OCI-LY1 (cell line): ENCODE data around the gene GMDS.

Experiments used
- H2AFZ ChIP-seq: fragments of 200-600 bp; sonication (generic), shearing (Covaris generic); 2 replicates; pipeline ENCODE4 v1.6.0; 2014; ENCODE audit warnings: antibody characterized with exemption, mild to moderate bottlenecking, low read length
- H3F3A ChIP-seq: fragments of 200-600 bp; sonication (generic), shearing (Covaris generic); 2 replicates; pipeline ENCODE4 v1.6.0; 2014; ENCODE audit warnings: mild to moderate bottlenecking, antibody characterized with exemption, low read length, moderate library complexity; ENCODE audit not compliant: insufficient read depth
- H3K27ac ChIP-seq: fragments of 200-600 bp; sonication (generic); 2 replicates; pipeline ENCODE4 v1.5.1; 2014; ENCODE audit warnings: low read length, mixed run types, mild to moderate bottlenecking, low read depth; ENCODE audit not compliant: poor library complexity, severe bottlenecking
- H3K27me3 ChIP-seq: fragments of 200-600 bp; sonication (generic); 2 replicates; pipeline ENCODE4 v1.6.0; 2014; ENCODE audit warnings: antibody characterized with exemption, mild to moderate bottlenecking, low read length, moderate library complexity; ENCODE audit not compliant: insufficient read depth
- H3K36me3 ChIP-seq: fragments of 200-600 bp; sonication (generic); 2 replicates; pipeline ENCODE4 v1.6.1; 2014; ENCODE audit warnings: mild to moderate bottlenecking, antibody characterized with exemption, low read length, moderate library complexity, mixed read lengths; ENCODE audit not compliant: insufficient read depth
- H3K4me1 ChIP-seq: fragments of 200-600 bp; sonication (generic); 2 replicates; pipeline ENCODE4 v1.5.1; 2014; ENCODE audit warnings: mild to moderate bottlenecking, low read length, moderate library complexity; ENCODE audit not compliant: insufficient read depth, severe bottlenecking
- H3K4me2 ChIP-seq: fragments of 200-600 bp; sonication (generic), shearing (Covaris generic); 2 replicates; pipeline ENCODE4 v1.6.1; 2014; ENCODE audit warnings: low read length
- H3K4me3 ChIP-seq: fragments of 200-600 bp; sonication (generic); 2 replicates; pipeline ENCODE4 v1.5.1; 2014; ENCODE audit warnings: low read length, low read depth, mild to moderate bottlenecking, mixed read lengths; ENCODE audit not compliant: poor library complexity, severe bottlenecking
- H3K79me2 ChIP-seq: fragments of 200-600 bp; shearing (Covaris generic); 2 replicates; pipeline ENCODE4 v1.6.1; 2016; ENCODE audit warnings: mixed run types, low read length, mixed read lengths; ENCODE audit not compliant: insufficient read depth
- H3K9ac ChIP-seq: fragments of 200-600 bp; sonication (generic), shearing (Covaris generic); 2 replicates; pipeline ENCODE4 v1.6.1; 2014; ENCODE audit warnings: mild to moderate bottlenecking, low read length, mixed read lengths
- H3K9me2 ChIP-seq: fragments of 200-600 bp; sonication (generic), shearing (Covaris generic); 2 replicates; pipeline ENCODE4 v1.6.1; 2014; ENCODE audit warnings: low read depth, mild to moderate bottlenecking, low read length, mixed read lengths
- H3K9me3 ChIP-seq: fragments of 200-600 bp; shearing (Covaris generic); 2 replicates; pipeline ENCODE4 v1.6.1; 2014; ENCODE audit warnings: low read length, mixed read lengths
- H4K20me1 ChIP-seq: fragments of 200-600 bp; sonication (generic), shearing (Covaris generic); 2 replicates; pipeline ENCODE4 v1.6.0; 2016; ENCODE audit warnings: mild to moderate bottlenecking, low read length; ENCODE audit not compliant: insufficient read depth
- CTCF ChIP-seq: fragments of 200-600 bp; sonication (generic), shearing (Covaris generic); IDR thresholded peaks from 2 replicates; pipeline ENCODE4 v1.5.1; 2017; ENCODE audit warnings: mild to moderate bottlenecking, antibody characterized with exemption, low read length, moderate library complexity, mixed read lengths
- EZH2 ChIP-seq: fragments of 200-600 bp; sonication (generic), shearing (Covaris generic); IDR thresholded peaks from 2 replicates; pipeline ENCODE4 v1.8.0; 2017; ENCODE audit warnings: borderline replicate concordance, mixed run types, mild to moderate bottlenecking, antibody characterized with exemption, low read length, moderate library complexity, mixed read lengths

Gene GMDS

DNA sequence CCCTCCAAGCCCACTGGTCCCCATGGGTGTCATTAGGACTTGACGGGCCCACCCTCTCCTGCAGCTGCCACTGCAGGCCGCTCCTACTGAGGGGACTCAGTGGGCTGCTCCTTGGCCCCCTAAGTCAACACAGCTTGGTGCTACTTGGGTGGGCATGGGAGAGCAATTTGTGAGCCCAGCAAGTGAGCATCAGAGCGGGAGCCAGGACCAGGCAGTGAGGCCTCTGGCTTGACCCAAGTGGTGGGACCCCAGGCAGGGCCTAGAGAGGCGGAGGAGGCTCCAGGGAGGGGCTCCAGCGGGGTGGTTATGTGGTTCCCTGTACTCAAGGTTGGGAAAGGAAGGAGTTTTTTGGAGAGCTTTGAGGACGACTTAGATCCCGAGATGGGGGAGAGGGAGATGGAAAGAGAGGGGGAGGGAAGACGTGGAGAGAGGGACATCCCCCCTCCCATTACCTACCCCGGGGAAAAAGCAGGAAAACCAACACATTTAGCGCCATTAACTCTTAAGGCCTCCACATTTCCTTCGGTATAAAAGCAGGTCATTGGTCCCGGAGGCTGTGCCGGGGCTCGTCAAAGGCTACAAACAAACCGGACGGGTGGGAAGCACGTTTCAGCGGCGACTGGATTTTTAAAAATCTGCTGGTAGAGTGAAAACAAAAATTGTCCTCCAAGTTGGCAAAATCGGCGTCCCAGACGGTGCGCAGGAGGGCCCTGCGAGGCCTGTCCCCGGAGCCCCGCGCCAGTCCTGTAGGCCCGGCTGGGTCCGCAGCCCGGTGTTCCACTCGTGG, 626.9 kb downstream of the GMDS start:
- H3K36me3 ChIP-seq = peaks cover 44% of the 10 kb centered on the region
- H4K20me1 ChIP-seq = no peaks in the 10 kb centered on the region
- H3K9me2 ChIP-seq = no peaks in the 10 kb centered on the region
- no peaks in the 10 kb centered on the region for H3K27me3 ChIP-seq
- no peak overlapping the region for H3K4me2 ChIP-seq
- no peak overlapping the region for H3K4me3 ChIP-seq
- TF ChIP-seq EZH2 (no peak), CTCF (no peak)
- peaks cover 3% of the 10 kb centered on the region; the same call in 1 of the 2 replicates for H3K9me3 ChIP-seq
- H3K4me1 ChIP-seq = peaks cover under 1% of the 10 kb centered on the region
- peaks cover 4% of the 10 kb centered on the region; the same call in 1 of the 2 replicates for H3F3A ChIP-seq
- no peak overlapping the region for H2AFZ ChIP-seq
- H3K79me2 ChIP-seq = 0 out of 2 replicates have a peak, but pooled peaks cover 3% of the 10 kb centered on the region
- H3K27ac ChIP-seq = no peak overlapping the region
- no peak overlapping the region for H3K9ac ChIP-seq

- TF ChIP-seq CTCF = no peak
- TF ChIP-seq EZH2 = no peak
- H3K4me1 ChIP-seq = peaks cover 8% of the 10 kb centered on the region
- no peak overlapping the region for H3K4me2 ChIP-seq
- H3K9me3 ChIP-seq = peaks cover 3% of the 10 kb centered on the region; the same call in 1 of the 2 replicates
- no peaks in the 10 kb centered on the region for H3K9me2 ChIP-seq
- H3F3A ChIP-seq = peaks cover 4% of the 10 kb centered on the region; the same call in 1 of the 2 replicates
- H4K20me1 ChIP-seq = no peaks in the 10 kb centered on the region
- no peak overlapping the region for H3K9ac ChIP-seq
- peaks cover 50% of the 10 kb centered on the region for H3K36me3 ChIP-seq
- peaks cover 12% of the 10 kb centered on the region; the same call in 1 of the 2 replicates for H3K79me2 ChIP-seq
- no peak overlapping the region for H2AFZ ChIP-seq
- no peaks in the 10 kb centered on the region for H3K27me3 ChIP-seq
- no peak overlapping the region for H3K4me3 ChIP-seq
- no peak overlapping the region for H3K27ac ChIP-seq
These were observed 627.7 kb downstream of the GMDS start for GRCh38 chr6:1617466-1618310.

DNA sequence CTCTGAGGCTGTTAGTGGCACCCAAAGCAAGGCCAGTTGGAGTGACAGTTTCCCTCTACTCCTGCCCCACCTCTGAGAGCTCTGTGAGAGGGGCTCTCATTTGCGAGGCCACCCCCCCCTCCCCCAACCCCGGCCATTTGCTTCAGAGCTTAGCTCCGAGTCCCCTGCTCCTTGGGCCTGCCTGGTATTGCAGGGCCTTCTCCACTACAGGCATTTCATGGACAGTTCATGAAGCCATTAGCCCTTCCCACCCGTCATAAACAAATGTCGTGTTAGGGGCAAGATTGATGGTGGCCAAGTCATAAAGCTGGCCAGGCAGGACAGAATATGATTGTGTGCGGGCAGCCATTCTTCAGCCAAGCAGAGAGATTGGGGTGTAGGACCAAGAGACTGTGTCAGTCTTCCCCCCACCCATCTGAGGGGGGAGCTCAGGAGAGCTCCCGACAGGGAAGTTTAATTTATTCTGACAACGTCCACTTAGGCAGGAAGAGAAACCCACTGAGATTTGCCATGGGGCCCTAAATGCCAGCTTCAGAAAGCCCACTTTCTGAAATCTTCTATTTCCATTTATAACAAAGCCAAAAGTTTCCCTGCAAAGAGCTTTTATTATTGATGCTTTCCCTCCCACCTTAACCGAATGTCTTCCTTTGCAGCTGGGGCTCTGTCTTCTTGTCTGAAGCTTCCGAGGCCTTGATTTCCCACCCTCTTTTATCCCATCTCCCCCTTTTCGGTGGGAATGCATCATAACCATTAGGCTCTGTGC, 628.5 kb downstream of the GMDS start:
- H3K79me2 ChIP-seq = peaks cover 20% of the 10 kb centered on the region; the same call in 1 of the 2 replicates
- no peak overlapping the region for H3K4me2 ChIP-seq
- H3K4me3 ChIP-seq = no peak overlapping the region
- TF ChIP-seq EZH2 = no peak
- no peak for TF ChIP-seq CTCF
- H3K9me2 ChIP-seq = no peaks in the 10 kb centered on the region
- H3K9me3 ChIP-seq = peaks cover 6% of the 10 kb centered on the region
- H2AFZ ChIP-seq = no peak overlapping the region
- H3K4me1 ChIP-seq = peaks cover 16% of the 10 kb centered on the region
- peaks cover 50% of the 10 kb centered on the region for H3K36me3 ChIP-seq
- no peaks in the 10 kb centered on the region for H4K20me1 ChIP-seq
- H3K9ac ChIP-seq = no peak overlapping the region
- H3F3A ChIP-seq = peaks cover 4% of the 10 kb centered on the region; the same call in 1 of the 2 replicates
- no peak overlapping the region for H3K27ac ChIP-seq
- no peaks in the 10 kb centered on the region for H3K27me3 ChIP-seq
